HG03439 (cell line): Measurements from ENCODE around the gene KHDRBS1.
"Not testable (repeated sequence)": the region's sequence is repeated elsewhere in the genome, so short reads cannot be mapped to it uniquely, and the experiment has no call there.

ENCODE experiments used
- ATAC-seq: cut with Tn5 transposase; IDR thresholded peaks from one replicate; pipeline ENCODE4 v1.9.1; 2021; ENCODE audit warnings: mild to moderate bottlenecking, moderate library complexity; ENCODE audit not compliant: unreplicated experiment

Gene KHDRBS1

DNA sequence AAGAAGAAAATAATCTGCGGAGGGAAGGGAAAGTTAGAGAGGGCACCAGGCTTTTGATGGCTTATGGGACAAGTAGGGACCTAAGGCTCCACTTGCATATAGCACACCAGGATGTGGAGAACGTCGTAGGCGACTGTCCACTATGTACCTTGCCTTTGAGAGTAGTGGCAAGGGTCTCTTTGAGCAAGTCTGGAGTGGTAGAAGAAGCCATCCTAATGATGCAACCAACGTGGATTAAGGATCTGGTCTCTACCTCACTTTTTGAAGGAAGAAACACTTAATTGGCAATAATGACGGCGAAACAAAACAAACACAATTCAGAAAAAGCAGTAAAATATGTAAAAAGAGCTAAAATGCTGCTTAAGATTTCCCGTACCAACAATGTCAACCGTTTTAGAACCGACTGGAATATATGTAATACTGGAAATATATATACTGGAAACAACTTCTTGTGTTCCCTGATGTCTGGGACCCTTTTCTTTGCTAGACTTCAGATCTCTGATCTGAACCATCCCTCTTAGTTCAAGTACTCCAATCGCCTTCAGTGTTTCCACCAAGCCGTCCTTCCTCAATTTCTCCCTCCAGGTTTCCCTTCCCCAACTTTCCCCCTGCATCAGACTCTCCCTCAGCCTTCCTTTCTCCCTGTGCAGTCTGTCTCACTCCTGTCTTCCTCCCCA is 821 bp upstream of the KHDRBS1 start:
- ATAC-seq = no peak

DNA sequence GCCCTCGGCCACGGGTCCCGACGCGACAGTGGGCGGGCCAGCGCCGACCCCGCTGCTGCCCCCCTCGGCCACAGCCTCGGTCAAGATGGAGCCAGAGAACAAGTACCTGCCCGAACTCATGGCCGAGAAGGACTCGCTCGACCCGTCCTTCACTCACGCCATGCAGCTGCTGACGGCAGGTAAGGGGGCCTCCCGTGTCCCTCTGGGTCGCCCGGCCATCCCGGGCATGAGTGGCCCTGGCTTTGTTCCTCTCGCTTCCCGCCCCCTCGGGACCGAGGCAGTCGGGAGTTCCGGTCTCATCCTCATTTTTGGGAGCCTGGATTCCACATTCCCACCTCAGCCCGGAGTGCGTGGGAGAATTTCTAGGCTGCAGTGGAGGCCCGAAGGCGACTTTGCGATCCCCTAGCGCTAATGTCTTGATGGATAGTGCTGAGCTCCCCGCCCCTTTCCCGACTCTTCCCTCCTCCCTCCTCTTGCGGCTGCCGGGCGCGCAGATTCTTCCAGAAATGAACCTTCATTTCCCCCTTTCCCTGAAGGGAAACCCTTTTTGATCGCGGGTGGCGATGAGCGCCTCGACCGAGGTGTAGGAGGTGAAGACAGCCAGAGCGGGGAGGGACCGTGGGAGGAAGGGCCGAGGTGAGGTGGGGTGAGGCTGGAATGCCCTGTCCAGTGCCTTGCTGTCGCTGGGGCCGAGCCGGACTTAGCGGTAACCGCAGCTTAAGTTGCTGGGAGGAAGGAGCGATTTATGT is 705 bp downstream of the KHDRBS1 start:
- no peak for ATAC-seq

DNA sequence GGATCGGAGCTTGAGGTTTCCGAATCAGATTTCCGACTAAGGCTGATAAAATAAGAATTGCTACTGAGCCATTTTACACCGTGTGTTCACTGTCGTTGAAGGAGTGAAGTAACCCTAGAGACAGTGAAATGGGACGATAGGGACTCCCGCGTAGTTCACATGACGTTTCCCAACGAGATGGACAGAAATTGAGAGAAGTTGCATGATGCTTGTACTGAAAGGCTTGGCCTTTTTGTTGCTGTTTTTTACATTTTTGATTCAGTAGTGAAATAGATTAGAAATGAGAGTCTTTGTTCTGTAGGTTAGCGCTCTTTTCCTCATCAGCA is 1.2 kb downstream of the KHDRBS1 start:
- ATAC-seq = no peak

DNA sequence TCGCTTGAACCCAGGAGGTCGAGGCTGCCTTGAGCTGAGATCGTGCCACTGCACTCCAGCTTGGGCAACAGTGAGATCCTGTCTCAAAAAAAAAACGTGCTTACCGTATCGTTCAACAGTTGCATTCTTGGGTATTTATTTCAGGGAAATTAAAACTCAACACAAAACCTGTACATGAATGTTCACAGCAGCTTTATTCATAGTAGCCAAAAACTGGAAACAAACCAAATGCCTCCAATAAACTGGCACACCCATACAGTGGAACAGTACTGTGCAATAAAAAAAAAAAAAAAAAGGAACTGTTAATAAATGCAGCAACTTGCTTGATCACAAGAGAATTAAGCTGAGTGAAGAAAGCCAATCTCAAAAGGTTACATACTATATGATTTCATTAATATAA is 6.7 kb downstream of the KHDRBS1 start:
- no peak for ATAC-seq

DNA sequence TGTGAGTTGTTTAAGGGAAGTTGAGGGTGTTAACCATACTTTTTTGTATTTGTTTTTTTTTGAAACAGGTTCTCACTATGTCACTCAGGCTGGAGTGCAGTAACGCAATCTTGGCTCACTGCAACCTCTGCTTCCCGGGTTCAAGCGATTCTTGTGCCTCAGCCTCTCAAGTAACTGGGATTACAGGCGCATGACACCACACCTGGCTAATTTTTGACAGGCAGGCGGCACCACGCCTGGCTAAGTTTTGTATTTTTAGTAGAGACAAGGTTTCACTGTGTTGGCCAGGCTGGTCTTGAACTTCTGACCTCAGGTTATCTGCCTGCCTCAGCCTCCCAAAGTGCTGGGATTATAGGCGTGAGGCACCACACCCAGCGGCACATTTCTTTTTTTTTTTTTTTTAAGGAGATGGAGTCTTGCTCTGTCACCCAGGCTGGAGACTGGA is 7.9 kb downstream of the KHDRBS1 start:
- not testable (repeated sequence) for ATAC-seq

DNA sequence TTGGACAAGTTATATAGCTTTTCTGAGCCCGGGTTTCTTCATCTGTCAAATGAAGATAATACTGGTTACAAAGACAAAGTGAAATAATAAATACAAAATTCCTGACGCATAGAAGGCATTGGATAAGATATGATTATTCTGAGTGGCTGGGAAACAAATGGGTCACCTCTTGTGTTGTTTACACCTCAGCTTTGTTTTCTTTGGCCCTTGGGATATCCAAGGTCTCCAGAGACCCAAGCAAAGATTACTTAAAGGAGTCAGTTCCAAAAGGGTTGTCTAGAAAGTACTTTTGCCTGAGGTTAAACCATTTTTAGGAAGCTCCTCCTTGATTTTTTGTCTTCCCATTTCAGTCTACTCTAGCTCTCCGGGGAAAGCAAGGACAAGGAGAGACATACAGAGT is 9.7 kb downstream of the KHDRBS1 start:
- ATAC-seq = no peak

DNA sequence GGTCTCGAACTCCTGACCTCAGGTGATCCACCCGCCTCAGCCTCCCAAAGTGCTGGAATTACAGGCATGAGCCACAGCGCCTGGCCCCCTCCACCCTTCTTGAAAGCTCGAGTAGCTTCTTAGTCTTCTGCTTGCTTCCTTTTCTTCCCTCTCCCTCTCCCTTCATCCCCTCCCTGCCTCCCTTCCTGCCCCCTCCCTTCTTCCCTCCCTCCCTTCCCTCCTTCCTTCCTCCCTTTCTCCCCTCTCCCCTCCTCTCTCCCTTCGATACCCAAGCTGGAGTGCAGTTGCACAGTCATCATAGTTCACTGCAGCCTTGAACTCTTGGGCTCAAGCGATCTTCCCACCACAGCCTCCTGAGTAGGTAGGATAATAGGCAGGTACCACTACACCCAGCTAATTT is 11.8 kb downstream of the KHDRBS1 start:
- no peak for ATAC-seq

DNA sequence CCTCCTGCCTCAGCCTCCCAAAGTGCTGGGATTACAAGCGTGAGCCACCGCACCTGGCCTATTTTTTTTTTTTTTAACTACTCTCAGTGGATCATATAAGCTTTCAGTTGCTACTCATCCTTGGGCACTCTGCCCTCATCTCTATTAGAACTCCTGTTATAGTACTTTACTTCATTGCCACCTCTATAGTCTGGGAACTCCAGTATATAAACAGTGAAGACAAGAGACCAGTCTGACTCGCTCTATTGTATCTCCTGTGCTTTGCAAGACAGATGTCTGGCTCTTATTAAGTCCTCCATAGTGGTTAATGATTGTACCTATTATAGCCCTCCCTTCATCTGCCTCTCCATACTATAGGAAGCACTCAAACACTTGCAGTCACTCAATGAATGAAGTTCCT is 15.1 kb downstream of the KHDRBS1 start:
- ATAC-seq = no peak

DNA sequence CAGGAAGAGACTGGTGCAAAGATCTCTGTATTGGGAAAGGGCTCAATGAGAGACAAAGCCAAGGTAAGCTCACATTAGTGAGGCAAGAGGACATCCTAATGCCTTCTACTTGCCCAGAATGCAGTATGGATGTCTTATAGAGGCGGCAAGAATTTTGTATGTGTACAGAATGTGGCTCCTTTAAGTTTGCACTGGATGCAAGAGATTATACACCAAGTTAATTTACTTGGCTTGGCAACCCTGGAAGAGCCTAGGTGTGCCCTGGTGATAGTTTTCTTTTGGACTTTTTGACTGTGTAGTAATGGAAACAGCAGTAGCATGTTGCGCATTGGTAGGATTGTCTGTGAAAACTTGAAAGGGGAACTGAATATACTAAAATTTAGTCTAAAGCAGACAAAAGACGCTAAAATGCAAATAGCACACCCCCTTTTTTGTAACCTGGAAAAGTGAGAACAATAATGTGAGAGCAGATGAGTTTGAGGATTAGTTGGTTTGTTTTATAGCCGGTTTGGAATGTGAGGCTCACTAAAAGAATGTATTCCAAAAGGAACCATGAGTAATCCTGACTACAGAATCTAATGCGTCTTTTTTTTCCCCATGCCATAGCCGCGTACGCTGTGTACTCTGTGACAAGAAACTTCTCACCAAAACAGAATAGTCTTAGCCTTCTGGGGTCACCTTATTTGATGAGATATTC is 18.1 kb downstream of the KHDRBS1 start:
- ATAC-seq = no peak

DNA sequence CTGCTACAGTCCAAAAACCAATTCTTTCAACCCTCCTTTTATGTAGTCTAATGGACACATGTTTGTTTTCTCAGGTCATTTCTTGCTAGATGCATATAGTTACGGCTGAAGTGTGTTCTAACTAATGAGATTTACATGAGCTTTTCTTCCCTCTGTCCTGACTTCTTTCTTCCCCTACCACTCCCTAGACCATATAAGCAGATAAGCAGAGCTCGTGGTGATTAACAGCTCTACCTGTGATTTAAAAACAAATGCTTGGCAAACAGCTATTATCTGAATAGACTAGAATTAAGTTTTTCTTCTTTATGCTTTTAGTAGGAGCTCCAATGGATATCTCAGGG is 18.6 kb downstream of the KHDRBS1 start:
- ATAC-seq = no peak

DNA sequence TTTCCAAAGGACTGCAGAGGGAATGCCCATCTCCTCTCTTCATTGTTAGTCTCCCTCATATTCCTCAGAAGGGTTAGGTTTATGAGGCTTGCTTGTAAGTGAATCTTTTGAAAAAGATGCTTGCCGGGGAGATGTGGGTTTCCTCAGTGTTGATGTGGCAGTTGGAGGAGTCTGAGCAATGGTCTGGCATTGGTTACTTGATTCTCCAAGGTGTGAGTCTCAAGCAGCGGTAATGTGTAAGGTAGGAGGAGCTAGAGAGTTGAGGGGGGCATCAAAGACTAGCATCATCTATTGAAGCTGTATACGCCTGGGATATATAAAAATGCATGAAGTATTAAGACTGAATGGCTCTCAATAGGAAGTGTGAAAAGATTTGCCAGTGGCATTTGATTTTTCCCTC is 21.5 kb downstream of the KHDRBS1 start:
- no peak for ATAC-seq

DNA sequence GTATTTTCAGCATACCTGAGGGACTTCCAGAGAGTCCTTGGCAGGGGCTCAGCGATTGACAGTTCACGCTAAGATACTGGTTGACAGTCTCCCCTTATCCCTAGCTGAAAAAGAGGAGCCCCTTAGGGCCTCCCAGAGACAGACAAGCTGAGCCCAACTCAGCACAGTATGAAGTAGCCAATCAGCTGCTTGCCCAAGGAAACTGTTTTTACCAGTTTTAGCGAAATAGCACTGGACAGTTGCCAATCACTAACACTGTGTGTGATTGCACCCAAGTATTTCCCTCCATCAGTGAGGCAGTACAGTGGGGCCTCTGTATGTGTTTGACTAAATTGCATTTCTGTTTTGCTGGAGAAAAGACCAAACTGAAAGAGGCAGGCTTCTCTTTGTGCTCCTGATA is 27.0 kb downstream of the KHDRBS1 start:
- no peak for ATAC-seq

DNA sequence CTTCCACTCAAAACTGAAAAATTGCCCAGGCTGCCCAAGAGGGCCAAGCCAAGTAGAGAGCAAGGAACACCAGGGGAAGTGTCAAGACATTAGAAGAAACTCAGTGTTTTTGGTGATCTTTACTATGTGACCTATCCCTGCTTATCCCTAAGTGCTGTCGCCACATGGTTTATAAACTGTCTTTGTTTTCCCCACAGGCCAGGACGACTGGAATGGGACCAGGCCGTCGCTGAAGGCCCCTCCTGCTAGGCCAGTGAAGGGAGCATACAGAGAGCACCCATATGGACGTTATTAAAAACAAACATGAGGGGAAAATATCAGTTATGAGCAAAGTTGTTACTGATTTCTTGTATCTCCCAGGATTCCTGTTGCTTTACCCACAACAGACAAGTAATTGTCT is 28.7 kb downstream of the KHDRBS1 start:
- ATAC-seq = no peak

DNA sequence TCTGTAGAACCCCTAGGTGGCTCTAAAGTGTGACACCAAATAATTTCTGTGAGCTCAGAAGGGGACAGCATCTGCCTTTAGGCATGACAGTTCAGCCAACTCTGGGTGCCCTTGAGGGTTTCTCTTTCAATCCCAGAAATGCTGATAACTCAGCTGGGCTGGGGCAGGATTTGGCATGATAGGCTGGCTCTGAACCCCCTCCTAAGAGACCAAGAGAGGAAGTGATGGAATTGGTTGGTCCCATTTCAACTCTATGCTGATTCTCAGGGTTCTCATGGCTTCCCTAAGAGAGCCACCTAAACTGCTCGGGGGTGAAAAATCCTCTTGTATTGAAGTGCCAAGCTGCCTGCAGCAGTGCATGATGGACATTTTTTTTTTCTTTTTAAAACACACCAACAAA is 30.6 kb downstream of the KHDRBS1 start:
- no peak for ATAC-seq

DNA sequence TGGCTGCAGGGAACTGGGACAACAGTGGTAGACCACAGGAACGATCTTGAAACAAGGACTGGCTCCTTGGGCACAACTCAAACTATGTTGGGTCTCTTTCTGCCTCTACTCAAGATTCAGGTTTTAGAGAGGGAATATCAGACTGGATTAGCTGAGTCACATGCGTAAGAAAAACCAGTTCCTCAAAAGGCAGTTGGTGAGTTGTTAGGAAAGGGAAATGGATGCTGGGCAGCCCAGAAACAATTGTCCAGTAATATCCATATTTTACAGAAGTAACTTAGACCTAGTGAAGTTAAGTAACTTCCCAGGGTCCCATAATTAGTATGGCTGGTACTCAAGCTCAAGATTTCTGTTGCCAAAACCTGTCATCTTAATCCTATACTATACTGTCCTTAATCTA is 32.1 kb downstream of the KHDRBS1 start:
- no peak for ATAC-seq

DNA sequence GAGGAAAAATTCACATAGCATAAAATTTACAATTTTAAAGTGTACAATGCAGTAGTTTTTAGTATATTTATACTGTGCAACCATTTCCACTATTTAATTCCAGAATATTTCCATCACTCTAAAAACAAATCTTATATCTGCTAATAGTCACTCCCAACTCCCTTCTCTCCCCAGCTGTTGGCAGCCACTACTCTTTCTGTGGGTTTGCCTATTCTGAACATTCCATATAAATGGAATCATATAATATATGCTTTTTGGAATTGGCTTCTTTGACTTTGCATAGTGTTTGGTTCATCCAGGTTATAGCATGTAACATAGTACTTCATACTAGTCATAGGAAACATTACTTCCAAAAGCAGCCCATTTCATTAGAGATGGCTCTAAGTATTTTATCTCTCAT is 34.0 kb downstream of the KHDRBS1 start:
- no peak for ATAC-seq

DNA sequence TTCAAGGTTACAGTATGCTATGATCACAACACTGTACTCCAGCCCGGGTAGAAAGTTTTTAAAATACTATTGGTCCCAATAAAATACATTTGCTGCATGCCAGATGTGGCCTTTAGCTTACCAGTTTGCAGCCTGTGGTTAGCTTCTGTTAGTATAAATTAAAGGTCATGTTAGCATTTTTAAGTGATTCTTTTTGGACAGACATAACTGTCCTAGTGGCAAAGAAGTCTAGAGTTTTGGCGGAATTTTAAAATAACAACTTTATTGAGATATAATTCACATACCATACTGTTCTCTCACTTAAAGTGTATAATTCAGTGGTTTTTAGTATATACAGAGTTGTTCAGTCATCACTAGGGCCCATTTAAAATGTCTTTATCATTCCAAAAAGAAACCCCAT is 34.8 kb downstream of the KHDRBS1 start:
- ATAC-seq = no peak

DNA sequence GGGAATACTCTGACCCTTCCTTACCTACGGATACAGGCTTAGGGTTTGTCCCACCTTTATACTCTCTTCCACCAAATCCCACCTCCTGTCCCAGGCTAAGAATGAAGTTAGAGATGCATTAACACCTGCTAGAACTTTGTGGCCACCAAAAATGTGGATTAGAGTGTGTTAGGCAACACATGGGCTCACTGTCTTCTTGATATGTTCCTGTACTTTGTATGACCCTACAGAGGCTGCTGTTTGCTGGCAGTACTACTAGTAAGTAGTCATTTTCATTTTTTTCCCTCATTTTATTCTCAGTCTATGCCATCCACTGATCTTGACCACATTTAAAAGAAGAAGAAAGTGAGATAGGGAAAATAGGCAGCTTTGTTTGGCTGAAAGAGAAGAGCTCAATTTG is 38.0 kb downstream of the KHDRBS1 start:
- ATAC-seq = no peak

DNA sequence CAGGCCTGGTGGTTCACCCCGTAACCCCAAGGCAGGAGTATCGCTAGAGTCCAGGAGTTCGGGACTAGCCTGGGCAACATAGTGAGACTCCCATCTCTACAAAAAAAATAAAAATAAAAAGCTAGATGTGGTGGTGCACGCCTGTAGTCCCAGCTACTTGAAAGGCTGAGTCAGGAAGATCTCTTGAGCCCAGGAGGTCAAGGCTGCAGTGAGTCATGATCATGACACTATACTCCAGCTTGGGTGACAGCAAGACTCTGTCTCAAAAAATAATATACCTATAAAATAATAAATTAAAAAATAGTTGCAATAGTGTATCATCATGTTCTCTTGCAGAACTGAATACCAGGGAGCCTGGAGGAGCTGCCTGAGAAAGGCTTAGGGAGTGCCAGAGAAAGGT is 39.2 kb downstream of the KHDRBS1 start:
- no peak for ATAC-seq

DNA sequence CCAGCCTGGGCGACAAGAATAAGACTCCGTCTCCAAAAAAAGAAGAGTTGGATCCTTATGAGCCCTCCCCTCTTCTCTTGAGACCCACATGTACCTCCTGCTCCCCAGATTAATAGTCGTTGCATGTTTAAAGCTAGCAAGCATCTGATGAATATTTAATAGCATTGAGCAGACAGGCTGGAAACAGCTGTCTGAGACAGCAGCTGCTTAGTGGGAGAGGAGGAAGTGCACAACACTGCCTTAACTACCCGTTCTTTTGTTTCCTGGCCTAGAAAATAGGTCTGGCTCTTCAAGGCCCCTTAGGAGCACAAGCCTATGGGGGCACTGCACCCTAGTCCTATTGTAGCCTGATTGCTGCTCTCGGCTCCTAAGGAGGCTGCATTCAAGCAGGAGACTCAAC is 41.7 kb downstream of the KHDRBS1 start:
- ATAC-seq = no peak

DNA sequence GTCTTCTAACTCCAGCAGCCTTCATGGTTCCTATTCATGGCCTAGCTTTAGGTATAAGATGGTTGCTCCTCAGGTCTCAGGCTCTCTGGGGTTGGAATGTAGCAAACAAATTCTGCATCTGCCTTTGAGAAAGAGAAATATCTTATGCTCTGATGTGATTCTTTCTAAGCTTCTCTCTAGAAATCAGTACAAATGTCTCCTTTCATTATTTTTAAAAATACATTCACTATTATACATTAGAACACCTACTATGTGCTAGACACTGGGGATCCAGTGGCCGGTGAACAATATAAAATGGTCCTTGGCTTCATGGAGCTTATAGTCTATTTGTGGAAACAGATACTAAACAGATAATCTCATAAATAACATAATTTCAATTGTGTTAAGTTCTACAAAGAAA is 42.9 kb downstream of the KHDRBS1 start:
- ATAC-seq = no peak

DNA sequence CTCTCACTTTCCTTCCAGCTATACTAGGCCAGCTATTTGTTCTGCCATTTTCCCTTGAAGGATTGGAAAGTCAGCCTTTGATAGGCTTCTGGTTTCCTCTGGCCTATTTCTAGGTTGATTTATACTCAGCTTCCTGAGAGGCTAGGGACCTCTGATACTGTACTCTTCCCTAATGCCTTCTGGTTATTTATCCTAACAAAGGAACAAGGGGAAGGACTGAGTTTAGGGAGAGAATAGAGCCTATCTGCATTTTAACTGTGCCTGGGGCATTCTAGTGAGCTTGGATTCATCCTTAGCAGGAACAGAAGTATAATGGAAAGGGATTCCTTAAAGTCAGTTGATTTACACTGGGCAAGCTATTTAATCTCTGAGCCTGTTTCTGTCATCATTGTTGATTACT is 47.2 kb downstream of the KHDRBS1 start:
- ATAC-seq = no peak

DNA sequence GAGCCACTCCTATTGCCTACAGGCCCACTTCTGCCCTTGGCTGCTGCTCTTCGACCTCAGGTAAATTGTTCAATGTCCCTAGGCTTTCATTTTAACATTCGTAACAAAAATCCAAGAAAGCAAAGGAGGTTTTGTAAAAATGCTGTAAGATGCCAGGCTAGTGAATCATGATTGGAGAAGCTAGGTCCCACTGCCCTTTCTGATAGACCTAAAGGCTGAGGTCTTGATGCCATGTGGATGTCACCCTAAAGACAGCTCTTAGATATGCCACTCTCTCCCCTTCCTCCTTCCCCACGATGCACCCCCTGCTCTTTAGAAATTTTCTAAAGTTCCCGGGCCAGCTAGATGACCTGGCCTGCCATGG is 49.2 kb downstream of the KHDRBS1 start:
- no peak for ATAC-seq
